Measurements from ENCODE around the gene AGFG2.

AGFG2 gene

GRCh38 chr7:100573691-100574361 is 34.8 kb downstream of the AGFG2 start, which contains the start of gene SAP25:
TSS of gene SAP25 (minus strand) at chr7:100573900. CDS start at chr7:100573742, 158 bp downstream.
- no peak for FAIRE-seq

- no peak for FAIRE-seq
Measured at GRCh38 chr7:100574362-100575205, 35.6 kb downstream of the AGFG2 start.

GRCh38 chr7:100575206-100575631 is 36.2 kb downstream of the AGFG2 start:
- no peak for FAIRE-seq

DNA sequence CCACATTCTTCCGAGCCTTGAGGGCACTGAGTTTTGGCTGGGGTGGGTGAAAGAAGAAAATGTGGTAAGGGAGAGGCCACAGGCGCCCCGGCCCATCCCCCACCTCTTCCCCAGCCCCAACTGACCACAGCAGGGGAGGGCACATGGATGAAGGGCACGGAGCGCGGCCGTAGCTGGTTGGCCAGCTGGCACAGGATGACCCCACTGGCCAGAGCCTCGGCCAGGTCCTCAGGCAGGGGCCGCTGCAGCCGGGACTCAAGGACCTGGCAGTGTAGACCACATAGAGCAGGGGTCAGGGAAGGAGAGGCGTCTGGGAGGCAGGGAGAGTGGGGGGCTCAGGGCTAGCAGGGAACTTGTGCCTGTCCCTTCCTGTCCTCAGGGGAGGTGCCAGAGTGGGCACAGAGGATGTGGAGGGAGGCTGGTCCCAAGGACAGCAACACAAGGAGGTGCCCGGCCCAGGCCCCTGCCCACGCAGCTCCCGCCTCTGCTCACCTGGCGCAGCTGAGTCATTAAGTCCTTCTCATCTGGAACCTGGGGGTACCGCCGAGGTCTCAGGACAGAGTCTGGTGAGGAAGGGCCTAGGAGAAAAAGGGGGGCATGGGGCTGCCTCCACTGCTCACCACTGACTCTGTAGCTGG is 36.9 kb downstream of the AGFG2 start:
- FAIRE-seq: no peak

DNA sequence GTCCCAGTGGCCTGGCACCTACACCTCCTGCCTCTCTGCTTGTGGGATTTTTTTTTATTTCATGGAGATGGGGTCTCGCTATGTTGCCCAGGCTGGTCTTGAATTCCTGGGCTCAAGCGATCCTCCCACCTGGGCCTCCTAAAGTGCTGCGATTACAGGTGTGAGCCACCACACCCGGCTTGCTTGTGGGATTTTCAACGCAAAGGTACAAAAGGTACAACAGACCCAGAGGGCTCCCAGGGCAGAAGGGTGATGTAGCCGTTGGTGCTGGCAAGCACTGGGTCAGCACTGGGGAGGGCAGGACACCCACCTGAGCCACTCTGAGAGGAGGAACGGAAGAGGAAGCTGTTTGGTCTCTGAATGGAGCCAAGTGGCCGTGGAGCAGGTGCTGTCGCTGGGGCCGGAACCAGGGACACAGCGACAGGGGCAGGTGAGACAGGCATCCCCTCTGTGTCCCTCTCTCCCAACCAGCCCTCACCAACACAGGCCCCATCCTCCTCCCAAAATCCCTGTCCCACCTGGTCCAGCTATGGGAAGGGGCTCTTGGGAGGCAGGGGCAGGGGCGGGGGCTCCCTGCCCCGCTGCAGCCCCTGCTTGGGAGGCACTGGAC is 37.5 kb downstream of the AGFG2 start:
- FAIRE-seq: no peak

GRCh38 chr7:100577103-100577502 is 38.1 kb downstream of the AGFG2 start:
- FAIRE-seq: no peak

GRCh38 chr7:100577507-100577906 is 38.5 kb downstream of the AGFG2 start:
- FAIRE-seq: no peak

GRCh38 chr7:100578246-100579183 is 39.5 kb downstream of the AGFG2 start:
- no peak for FAIRE-seq

DNA sequence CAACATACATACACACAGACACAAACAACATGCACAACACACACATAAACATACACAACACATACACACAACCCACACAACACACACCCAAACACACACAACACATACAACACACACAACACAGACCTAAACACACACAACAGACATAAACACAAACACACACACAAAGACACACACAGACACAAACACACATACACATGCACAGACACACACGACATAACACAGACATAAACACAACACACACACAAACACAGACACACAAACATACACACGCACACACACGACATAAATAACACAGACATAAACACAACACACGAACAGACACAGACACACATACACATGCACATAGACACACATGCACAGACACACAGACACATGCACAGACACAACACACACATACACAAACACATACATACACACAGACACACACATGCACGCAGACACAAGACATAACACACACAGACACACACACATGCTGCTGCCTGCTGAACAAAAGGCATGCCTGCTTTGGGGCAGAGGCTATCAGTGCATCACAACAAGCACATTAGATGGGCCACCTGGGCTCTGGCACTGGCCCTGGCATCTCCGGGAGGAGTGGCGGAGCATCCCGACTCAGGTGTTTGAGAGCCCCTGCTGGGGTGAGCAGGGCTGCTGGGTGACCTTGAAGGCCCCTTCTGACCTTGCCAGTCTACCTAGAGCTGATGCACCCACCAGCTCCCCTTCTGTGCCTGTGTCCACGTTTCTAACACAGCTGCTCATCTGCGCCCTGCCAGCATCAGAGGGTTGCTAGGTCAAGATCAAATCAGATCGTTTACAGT is 41.7 kb downstream of the AGFG2 start:
- no peak for FAIRE-seq

DNA sequence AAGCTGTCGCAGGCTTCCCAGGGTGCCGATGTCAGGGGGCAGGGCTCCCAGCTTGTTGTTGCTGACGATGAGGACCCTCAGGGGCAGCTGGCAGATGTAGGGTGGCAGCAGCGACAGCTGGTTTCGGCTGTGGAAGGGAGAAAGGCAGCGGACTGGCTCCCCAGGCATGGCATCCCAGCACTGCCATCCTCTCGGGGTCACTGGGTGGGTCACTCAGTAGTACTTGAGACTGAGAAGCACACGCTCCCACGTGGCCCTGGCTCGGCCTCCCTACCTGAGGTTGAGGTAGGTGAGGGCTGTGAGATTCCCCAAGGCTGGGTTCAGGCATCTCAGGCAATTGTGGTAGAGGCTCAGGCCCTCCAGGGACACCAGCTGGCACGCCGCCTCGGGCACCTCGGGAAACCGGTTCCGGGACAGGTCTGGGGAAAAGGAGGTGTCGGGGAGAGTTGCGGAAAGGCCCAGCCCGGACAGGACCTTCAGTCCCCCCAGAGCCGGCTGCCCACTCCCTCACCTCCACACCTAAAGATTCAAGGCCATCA is 43.1 kb downstream of the AGFG2 start:
- no peak for FAIRE-seq

DNA sequence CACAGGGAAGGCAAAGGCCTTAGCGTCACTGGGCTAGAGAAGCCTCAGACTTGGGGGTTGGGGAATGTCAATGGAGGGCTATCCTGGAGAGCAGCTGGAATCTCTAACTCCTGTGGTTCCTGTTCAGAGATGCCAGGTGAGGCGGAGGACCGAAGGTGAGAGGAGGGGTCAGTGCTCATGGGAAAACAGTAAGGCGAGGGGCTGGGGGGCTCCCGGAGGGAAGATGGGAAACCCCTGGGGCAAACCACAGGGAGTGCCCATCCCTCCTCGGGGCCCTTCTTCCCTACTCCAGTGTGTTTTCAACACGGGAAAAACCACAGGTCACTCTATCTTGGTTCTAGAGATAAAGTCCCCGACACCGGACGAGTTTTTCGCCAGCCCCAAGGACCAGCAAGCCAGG is 43.6 kb downstream of the AGFG2 start:
- no peak for FAIRE-seq

DNA sequence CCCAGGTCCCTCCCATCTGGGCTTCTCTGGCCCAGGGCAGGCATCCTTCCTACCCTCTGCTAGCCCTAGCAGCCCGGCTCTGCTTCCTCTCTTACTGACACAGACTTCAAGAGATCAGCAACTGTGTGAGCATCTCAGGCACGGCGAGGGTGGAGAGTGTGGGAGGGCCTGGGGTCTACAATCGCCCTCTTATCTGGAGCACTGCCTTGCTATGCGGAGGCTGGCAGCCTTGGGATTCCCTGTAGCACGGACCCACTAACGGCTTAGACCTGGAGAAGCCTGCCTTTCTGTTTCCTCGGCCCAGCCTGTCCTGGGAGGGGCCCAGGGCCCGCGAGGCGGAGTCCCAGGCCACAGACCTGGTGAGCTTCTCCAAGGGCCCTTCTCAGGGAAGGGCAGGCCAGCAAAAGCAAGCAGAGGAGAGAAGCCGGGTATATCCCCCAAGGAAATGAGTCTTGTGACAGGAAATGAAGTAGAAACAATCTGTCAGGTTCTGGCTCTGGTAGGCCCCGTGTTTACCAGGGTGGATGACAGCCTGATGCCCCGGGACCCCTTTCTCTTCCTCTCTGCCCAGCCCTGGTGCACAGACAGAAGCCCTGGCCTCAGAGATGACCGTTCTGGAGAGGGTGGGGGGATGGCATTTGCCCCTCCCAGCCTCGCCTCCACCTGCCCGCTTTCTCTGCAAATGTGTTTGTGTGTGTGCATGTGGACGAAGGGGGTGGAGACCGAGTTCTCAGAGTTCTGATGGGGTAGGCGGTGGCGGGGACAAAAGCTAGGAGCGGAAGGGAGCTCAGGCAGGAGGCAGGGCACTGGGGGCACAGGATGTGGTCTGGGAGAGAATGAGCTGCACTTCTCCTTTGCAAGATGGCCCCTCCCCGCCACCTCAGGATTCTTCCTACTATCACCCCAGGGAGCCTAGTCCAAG is 44.4 kb downstream of the AGFG2 start:
- FAIRE-seq: no peak

- FAIRE-seq: no peak
Measured at GRCh38 chr7:100584054-100584682, 45.2 kb downstream of the AGFG2 start.

GRCh38 chr7:100584683-100585510 is 45.9 kb downstream of the AGFG2 start:
- FAIRE-seq: no peak

- no peak for FAIRE-seq
Measured at GRCh38 chr7:100585511-100586265, 46.7 kb downstream of the AGFG2 start, which contains the start of gene LRCH4. TSS of gene LRCH4 (minus strand) at chr7:100586129. CDS start at chr7:100586100, 29 bp downstream.

GRCh38 chr7:100586266-100587025 is 47.4 kb downstream of the AGFG2 start, which contains the start of gene FBXO24:
TSS of gene FBXO24 (plus strand) at chr7:100586328. CDS start at chr7:100586626, 298 bp downstream.
- peak; percentile 100 for FAIRE-seq

All from A204.1 (cell line).